ENCODE measurements around the gene METAP2. TPM values are rescaled to one million over a fixed set of nuclear protein-coding genes. Genes with fewer than 3 reads are reported as not detected.

METAP2 gene
- total RNA-seq, 4 donors from 2014 or later = 66.8 to 92.7 (median 74.2) TPM

- Histone ChIP-seq H3K9me3 (no peaks in the 10 kb centered on the region), H3K4me1 (peaks cover 0 to 9% (median 0%) of the 10 kb centered on the region in 3 donors), H3K4me3 (no peak overlapping the region), H3K27ac (no peak overlapping the region), H3K36me3 (no peaks in the 10 kb centered on the region), H3K27me3 (no peaks in the 10 kb centered on the region)
- no peak for TF ChIP-seq POLR2AphosphoS5 (IDR thresholded peaks at IDR 0.05)
- no peak for TF ChIP-seq POLR2A (IDR thresholded peaks at IDR 0.05)
- no peak for TF ChIP-seq CTCF (IDR thresholded peaks at IDR 0.05)
- no peak for TF ChIP-seq EP300 (IDR thresholded peaks at IDR 0.05)
- 67 to 75% methylated on average over 2 to 4 of the region's 4 CpGs for WGBS, 2 donors (ENCODE audit: low coverage in 1 of 2)
- no peak for ATAC-seq
Observed at GRCh38 chr12:95529693-95530225, 55.8 kb downstream of the METAP2 start.

GRCh38 chr12:95532851-95533250 is 58.9 kb downstream of the METAP2 start:
- Histone ChIP-seq H3K9me3 (no peaks in the 10 kb centered on the region), H3K36me3 (no peaks in the 10 kb centered on the region), H3K4me3 (no peak overlapping the region), H3K4me1 (peaks cover 0 to 14% (median 0%) of the 10 kb centered on the region in 3 donors), H3K27ac (no peak overlapping the region), H3K27me3 (no peaks in the 10 kb centered on the region)
- WGBS, 2 donors (ENCODE audit: low coverage in 1 of 2) = 65 to 67% methylated on average over 5 of the region's 5 CpGs
- ATAC-seq = no peak
- no peak for TF ChIP-seq EP300 (IDR thresholded peaks at IDR 0.05)
- no peak for TF ChIP-seq POLR2AphosphoS5 (IDR thresholded peaks at IDR 0.05)

DNA sequence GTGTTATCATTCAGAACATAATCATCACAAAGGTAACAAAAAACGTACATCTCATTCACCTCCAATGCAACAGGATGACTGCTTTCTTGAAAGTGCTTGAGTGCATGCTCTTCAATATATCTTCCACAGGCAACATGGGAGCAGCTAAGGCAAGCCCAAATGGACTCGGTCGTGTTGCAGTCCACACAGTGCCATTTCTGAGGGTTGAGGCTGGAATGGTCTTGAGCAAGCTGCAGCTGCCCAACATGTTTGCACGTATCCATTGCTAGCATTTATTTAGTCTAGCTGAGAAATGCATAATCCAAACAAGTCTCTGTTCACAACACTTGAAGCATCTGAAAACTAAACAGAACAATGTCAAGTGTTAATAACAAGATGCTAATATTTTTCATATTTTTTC is 60.0 kb downstream of the METAP2 start:
- peaks cover 0 to 14% (median 0%) of the 10 kb centered on the region in 3 donors for H3K4me1 ChIP-seq
- H3K27ac ChIP-seq = peak overlapping the region in 2 of 4 donors; percentile 50 to 62
- no peak for TF ChIP-seq POLR2AphosphoS5 (IDR thresholded peaks at IDR 0.05)
- TF ChIP-seq CTCF (IDR thresholded peaks at IDR 0.05) = no peak
- TF ChIP-seq POLR2A (IDR thresholded peaks at IDR 0.05) = no peak
- TF ChIP-seq EP300 (IDR thresholded peaks at IDR 0.05) = no peak
- no peaks in the 10 kb centered on the region for H3K27me3 ChIP-seq
- WGBS, 2 donors (ENCODE audit: low coverage in 1 of 2) = 34 to 37% methylated on average over 2 to 4 of the region's 4 CpGs
- peak; percentile 55 for ATAC-seq
- no peak overlapping the region for H3K4me3 ChIP-seq
- H3K9me3 ChIP-seq = no peaks in the 10 kb centered on the region
- H3K36me3 ChIP-seq = no peaks in the 10 kb centered on the region

DNA sequence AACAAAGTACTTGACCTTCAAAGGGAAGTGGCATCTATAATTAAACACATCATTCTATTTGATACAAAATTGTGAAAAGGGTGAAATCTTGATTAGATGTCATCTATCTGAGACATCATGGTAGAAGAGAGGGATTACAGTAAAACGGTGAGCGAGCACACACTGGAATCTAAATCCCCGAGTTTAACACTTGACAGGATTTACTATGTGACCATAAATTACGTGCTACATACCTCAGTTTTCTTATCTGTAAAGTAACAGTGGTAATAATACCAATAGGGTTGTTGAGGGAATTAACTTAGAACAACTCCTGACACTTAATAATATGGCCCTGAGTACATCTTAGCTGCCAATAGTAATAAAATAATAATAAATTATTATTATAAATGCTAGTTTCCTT is 64.1 kb downstream of the METAP2 start:
- Histone ChIP-seq H3K36me3 (no peaks in the 10 kb centered on the region), H3K4me1 (peaks cover 0 to 14% (median 0%) of the 10 kb centered on the region in 3 donors), H3K9me3 (no peaks in the 10 kb centered on the region), H3K4me3 (no peak overlapping the region), H3K27ac (no peak overlapping the region), H3K27me3 (no peaks in the 10 kb centered on the region)
- TF ChIP-seq EP300 (IDR thresholded peaks at IDR 0.05) (no peak), POLR2AphosphoS5 (IDR thresholded peaks at IDR 0.05) (no peak), POLR2A (IDR thresholded peaks at IDR 0.05) (no peak), CTCF (IDR thresholded peaks at IDR 0.05) (no peak)
- no peak for ATAC-seq
- WGBS, 2 donors (ENCODE audit: low coverage in 1 of 2) = 51 to 86% methylated on average over 4 of the region's 4 CpGs

- Histone ChIP-seq H3K36me3 (no peaks in the 10 kb centered on the region), H3K27me3 (no peaks in the 10 kb centered on the region), H3K27ac (no peak overlapping the region), H3K4me3 (no peak overlapping the region), H3K4me1 (peaks cover 0 to 14% (median 0%) of the 10 kb centered on the region in 3 donors), H3K9me3 (no peaks in the 10 kb centered on the region)
- TF ChIP-seq CTCF (IDR thresholded peaks at IDR 0.05) = no peak
- TF ChIP-seq POLR2AphosphoS5 (IDR thresholded peaks at IDR 0.05) = no peak
- TF ChIP-seq EP300 (IDR thresholded peaks at IDR 0.05) = no peak
- ATAC-seq = no peak
- 54 to 63% methylated on average over 5 of the region's 5 CpGs for WGBS, 2 donors (ENCODE audit: low coverage in 1 of 2)
Observed at GRCh38 chr12:95538656-95539055, 64.7 kb downstream of the METAP2 start.
